HFF-Myc (cell line): ENCODE results near the gene RIPK3.
"Not testable (repeated sequence)": the region's sequence is repeated elsewhere in the genome, so short reads cannot be mapped to it uniquely, and the experiment has no call there.

ENCODE experiments used
- DNase-seq: peaks from one replicate; pipeline ENCODE4 v3.0.0-alpha.2; 2011; ENCODE audit warnings: low read depth; ENCODE audit errors: extremely low read depth
- H3K4me3 ChIP-seq: replicated peaks from 2 replicates; pipeline ENCODE4 v1.5.1; 2011; ENCODE audit warnings: low read depth, mild to moderate bottlenecking, control low read depth, low read length
- CTCF ChIP-seq: IDR thresholded peaks from 2 replicates; pipeline ENCODE4 v1.5.1; 2012; ENCODE audit warnings: mild to moderate bottlenecking, low read depth, low read length, control low read depth; ENCODE audit errors: missing control alignments

The RIPK3 gene

GRCh38 chr14:24327914-24328313 is 11.9 kb downstream of the RIPK3 start:
- peak; percentile 47 for TF ChIP-seq CTCF
- not testable (repeated sequence) for DNase-seq, H3K4me3 ChIP-seq

- no peak overlapping the region for H3K4me3 ChIP-seq
- TF ChIP-seq CTCF, result no peak
- DNase-seq, result no peak
Measured at GRCh38 chr14:24327303-24327702, 12.5 kb downstream of the RIPK3 start.

- DNase-seq, result no peak
- no peak for TF ChIP-seq CTCF
- no peak overlapping the region for H3K4me3 ChIP-seq
Measured at GRCh38 chr14:24325963-24326362, 13.8 kb downstream of the RIPK3 start.

- H3K4me3 ChIP-seq, result no peak overlapping the region
- DNase-seq, result no peak
- TF ChIP-seq CTCF, result no peak
Measured at GRCh38 chr14:24325041-24325530, 14.7 kb downstream of the RIPK3 start.

- DNase-seq, result no peak
- no peak overlapping the region for H3K4me3 ChIP-seq
- no peak for TF ChIP-seq CTCF
Measured at GRCh38 chr14:24324024-24324423, 15.8 kb downstream of the RIPK3 start.

GRCh38 chr14:24323341-24323740 is 16.4 kb downstream of the RIPK3 start:
- DNase-seq, result no peak
- TF ChIP-seq CTCF, result no peak
- H3K4me3 ChIP-seq, result no peak overlapping the region

- no peak for DNase-seq
- H3K4me3 ChIP-seq, result no peak overlapping the region
- no peak for TF ChIP-seq CTCF
Measured at GRCh38 chr14:24322672-24323071, 17.1 kb downstream of the RIPK3 start.
